ENCODE measurements around the gene SYT3.
A peak's percentile ranks its signal among the peaks of the same experiment; 100 is the strongest.
"Not testable (repeated sequence)": the region's sequence is repeated elsewhere in the genome, so short reads cannot be mapped to it uniquely, and the experiment has no call there.

Gene SYT3

GRCh38 chr19:50636317-50637085 lies 3.2 kb downstream of the SYT3 start:
- no peak for DNase-seq (ENCODE audit: low read depth in 1 of 2, low spot score in 1 of 2)

DNA sequence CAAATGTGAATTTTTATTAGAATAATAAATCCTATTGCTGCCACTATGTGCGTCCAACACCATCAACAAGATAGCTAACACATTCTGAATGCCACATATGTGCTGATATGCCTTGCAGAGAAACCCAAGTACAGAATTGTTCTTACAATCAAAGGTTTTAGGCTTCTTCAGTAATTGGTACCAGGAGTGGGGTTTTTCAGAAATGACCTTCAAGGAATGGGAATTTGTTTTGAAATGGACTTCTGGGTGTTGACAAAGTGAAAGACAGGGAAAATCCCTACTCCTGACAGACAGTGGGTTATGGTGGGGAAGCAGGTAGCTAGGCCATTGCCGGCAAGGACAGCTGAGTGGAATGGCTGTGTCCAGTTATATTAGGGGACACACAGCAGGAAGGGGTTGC lies 5.7 kb downstream of the SYT3 start:
- no peak for DNase-seq (ENCODE audit: low read depth in 1 of 2, low spot score in 1 of 2)

GRCh38 chr19:50633359-50633758 lies 6.3 kb downstream of the SYT3 start:
- no peak for DNase-seq (ENCODE audit: low read depth in 1 of 2, low spot score in 1 of 2)

DNA sequence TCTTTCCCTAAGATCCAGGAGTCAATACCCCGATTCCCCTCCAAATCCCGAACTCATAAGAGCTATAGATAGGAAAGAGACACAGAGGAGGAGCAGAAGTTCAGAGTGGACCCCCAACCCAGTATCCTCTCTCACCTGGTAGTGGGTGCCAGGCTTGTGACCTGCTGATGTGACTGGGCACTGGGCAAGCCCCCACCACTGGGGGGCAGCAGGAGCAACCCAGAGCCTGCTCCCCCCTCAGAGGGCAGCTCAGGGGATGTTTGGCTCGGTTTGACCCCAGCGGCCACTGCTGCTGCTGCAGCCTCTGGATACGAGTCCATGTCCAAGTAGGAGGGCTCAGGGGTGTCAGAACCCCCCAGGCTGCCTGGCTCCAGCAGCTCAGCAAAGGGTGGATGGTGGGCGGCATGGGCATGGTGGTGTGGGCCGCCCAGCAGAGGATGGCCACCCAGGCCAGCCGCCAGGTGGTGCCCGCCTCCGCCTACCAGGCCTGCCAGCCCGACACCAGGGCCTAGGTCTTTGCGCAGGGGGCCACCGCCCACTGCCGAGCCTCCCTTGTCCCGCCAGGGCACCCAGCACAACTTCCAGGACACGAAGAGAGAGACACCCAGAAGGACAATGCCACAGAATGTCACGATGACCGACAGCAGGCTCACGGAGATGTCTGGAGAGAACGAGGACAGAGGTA lies 7.4 kb downstream of the SYT3 start:
- no peak for DNase-seq (ENCODE audit: low read depth in 1 of 2, low spot score in 1 of 2)

GRCh38 chr19:50629801-50630200 lies 9.9 kb downstream of the SYT3 start:
- no peak for DNase-seq (ENCODE audit: low read depth in 1 of 2, low spot score in 1 of 2)

- no peak for DNase-seq (ENCODE audit: low read depth in 1 of 2, low spot score in 1 of 2)
Observed at GRCh38 chr19:50629194-50629593, 10.5 kb downstream of the SYT3 start.

DNA sequence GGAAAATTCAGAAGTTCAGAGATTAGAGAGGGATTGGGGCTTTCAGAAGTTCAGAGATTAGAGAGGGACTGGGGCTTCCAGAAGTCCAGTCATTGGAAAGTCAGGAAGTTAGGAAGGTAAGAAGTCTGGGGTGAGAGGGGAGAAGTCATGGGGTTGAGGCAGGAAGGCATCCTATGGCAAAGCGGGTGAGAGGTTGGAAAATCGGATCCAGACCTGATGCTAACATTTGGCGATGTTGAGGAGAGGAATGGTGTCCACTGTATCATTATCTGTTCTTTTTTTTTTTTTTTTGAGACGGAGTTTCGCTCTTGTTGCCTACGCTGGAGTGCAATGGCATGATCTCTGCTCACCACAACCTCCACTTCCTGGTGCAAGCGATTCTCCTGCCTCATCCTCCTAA lies 11.1 kb downstream of the SYT3 start:
- no peak for DNase-seq (ENCODE audit: low read depth in 1 of 2, low spot score in 1 of 2)

DNA sequence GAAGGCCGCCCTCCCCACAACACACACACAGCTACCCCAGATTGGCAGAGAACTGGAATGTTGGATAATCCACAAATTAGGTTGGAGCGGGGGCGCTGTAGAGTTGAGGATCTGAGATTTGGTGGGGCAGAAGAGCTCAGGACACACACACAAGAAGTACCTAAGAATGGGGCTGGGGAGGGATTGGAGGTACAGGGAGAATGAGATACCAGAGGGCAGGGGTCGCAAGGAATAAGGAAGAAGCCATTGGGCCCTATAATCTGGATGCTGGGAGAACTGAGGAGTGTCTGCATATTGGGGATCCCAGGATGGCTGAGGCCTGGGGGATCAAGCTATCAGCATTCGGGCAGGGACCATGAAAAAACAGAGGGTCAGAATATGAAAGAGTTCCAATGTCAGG lies 11.5 kb downstream of the SYT3 start:
- DNase-seq (ENCODE audit: low read depth in 1 of 2, low spot score in 1 of 2) = no peak

DNA sequence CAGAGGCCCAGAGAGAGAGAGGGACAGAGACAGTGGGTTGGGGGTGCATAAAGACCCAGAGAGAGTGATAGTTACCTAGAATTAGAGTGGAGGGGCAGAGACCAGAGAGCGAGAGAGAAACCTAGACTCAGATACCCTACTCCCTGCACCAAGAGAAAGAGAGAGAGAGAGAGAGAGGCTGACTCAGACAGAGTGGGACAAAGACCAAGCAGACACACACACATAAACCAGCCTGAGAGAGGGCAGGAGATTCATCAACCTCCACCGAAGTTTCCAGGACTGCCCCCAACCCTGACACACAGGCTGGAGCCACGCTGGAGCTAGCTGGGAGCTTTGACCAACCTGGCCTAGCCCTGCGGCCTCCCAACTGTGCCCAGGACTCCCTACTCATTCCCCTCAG lies 12.9 kb downstream of the SYT3 start:
- DNase-seq (ENCODE audit: low read depth in 1 of 2, low spot score in 1 of 2) = no peak

GRCh38 chr19:50626011-50626410 lies 13.7 kb downstream of the SYT3 start:
- no peak for DNase-seq (ENCODE audit: low read depth in 1 of 2, low spot score in 1 of 2)

GRCh38 chr19:50624949-50625600 lies 14.6 kb downstream of the SYT3 start:
- no peak for DNase-seq (ENCODE audit: low read depth in 1 of 2, low spot score in 1 of 2)

GRCh38 chr19:50620394-50620906 lies 19.2 kb downstream of the SYT3 start:
- not testable (repeated sequence) for DNase-seq (ENCODE audit: low read depth in 1 of 2, low spot score in 1 of 2)

DNA sequence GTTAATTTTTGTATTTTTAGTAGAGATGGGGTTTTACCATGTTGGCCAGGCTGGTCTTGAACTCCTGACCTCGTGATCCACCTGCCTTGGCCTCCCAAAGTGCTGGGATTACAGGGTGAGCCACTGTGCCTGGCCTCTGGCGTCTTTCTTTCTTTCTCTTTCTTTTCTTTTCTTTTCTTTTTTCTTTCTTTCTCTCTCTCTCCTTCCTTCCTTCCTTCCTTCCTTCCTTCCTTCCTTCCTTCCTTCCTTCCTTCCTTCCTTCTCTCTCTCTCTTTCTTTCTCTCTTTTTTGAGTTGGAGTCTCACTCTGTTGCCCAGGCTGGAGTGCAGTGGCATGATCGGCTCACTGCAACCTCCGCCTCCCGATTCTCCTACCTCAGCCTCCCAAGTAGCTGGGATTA lies 20.5 kb downstream of the SYT3 start:
- not testable (repeated sequence) for DNase-seq (ENCODE audit: low read depth in 1 of 2, low spot score in 1 of 2)

GRCh38 chr19:50618379-50618778 lies 21.3 kb downstream of the SYT3 start:
- DNase-seq (ENCODE audit: low read depth in 1 of 2, low spot score in 1 of 2) = not testable (repeated sequence)

- DNase-seq (ENCODE audit: low read depth in 1 of 2, low spot score in 1 of 2) = not testable (repeated sequence)
Observed at GRCh38 chr19:50612504-50613404, 26.9 kb downstream of the SYT3 start.

DNA sequence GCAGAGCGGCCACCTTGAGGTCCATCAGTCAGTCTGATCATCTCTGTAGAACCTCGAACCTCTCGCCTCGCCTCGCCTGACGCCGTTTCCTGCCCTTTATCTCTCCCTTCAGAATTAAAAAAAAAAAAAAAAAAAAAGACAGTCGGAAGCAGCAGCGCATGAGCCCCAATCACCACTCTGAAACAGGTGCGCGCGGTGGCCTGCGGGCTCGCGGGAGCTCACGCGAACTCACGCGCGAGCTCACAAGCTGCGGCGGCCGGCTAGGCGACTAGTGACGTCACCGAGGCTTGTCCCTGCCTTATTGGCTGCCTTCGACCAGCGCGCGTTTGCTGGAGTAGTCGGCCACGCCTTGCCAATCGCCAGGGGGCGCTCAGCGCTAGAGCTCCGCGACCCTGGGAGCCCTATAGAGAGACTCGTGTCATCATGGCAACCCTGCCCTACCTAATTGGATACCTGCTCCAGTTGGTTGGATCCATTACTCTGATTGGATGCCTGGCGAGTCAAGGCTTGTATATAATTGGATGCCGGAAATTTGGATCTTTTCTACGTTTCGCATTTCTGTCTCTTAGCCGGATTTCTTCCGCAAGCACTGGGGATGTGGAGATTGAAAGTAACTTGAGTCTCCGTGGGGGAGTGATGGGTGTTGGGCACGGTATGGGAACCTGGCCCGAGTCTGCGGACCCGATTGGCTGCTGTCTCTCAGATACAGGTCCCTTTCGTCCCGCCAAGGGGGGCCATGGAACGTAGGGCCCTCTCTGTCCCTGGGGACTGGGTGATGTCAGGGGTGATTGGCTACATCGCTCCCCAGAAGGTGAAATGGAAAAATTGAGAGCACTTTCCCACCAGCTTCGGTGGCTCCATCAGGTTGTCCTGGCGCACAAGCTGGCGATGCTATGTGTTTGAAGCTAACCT lies 31.6 kb downstream of the SYT3 start:
- DNase-seq (ENCODE audit: low read depth in 1 of 2, low spot score in 1 of 2) = peak; percentile 28 to 78

DNA sequence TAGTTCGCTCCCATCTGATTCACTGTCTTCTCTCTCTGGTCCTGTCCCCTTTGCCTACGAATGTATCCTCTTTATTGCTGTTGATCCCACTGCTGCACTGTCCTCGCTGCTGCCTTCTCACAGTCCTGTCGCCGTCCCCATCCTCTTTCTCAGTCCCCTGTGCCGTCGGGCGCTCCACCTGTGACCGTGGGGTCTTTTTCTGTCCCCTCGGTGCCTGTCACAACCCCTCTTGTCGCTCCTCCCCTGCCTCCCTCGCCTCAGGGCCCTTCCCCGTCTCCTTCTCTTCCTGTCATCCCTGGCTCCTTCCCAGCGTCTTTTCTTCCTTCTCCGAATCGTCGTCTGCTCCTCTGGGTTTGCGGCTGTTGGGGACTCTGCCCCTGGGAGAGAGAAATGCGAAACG lies 32.3 kb downstream of the SYT3 start:
- DNase-seq (ENCODE audit: low read depth in 1 of 2, low spot score in 1 of 2) = no peak

DNA sequence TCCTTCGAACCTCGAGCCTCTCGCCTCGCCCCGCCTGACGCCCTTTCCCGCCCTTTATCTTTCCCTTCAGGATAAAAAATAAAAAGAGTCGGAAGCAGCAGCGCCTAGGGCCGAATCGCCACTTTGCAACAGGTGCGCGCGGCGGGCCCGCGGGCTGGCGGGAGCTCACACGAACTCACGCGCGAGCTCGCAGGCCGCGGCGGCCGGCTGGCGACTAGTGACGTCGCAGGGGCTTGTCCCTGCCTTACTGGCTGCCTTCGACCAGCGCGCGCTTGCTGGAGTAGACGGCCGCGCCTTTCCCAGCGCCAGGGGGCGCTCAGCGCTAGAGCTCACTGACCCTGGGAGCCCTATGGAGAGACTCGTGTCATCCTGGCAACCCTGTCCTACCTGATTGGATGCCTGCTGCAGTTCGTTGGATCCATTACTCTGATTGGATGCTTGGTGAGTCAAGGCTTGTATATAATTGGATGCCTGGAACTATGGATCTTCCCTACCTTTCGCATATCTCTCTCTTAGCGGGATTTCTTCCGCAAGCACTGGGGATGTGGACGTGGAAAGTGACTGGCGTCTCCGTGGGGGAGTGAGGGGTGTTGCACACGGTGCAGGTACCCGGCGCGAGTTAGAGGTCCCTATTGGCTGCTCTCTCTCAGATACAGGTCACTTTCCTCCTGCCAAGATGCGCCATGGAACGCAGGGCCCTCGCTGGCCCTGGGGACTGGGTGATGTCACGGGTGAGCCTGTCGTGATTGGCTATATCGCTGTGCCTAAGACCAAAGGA lies 33.4 kb downstream of the SYT3 start:
- DNase-seq (ENCODE audit: low read depth in 1 of 2, low spot score in 1 of 2) = not testable (repeated sequence)
